ENCODE results near the gene RHBDL3. TPM values are rescaled to one million over a fixed set of nuclear protein-coding genes. Genes with fewer than 3 reads are reported as not detected.

Gene RHBDL3
- polyA plus RNA-seq, 1 donor from 2014 or later: 0.25 TPM

- H3F3A ChIP-seq (ENCODE audit: insufficient read depth, low read length, poor library complexity, severe bottlenecking): peaks cover 6% of the 10 kb centered on the region
- peaks cover 13% of the 10 kb centered on the region for H3K79me2 ChIP-seq (replicated peaks; ENCODE audit: insufficient read depth, low read length)
- H2AFZ ChIP-seq (ENCODE audit: low read depth, low read length): no peak overlapping the region
- no peaks in the 10 kb centered on the region for H3K9me3 ChIP-seq (ENCODE audit: low read length)
- no peak overlapping the region for H3K4me3 ChIP-seq (ENCODE audit: low read length)
- TF ChIP-seq RAD21 (conservative IDR thresholded peaks at IDR 0.05): no peak
- TF ChIP-seq TAF1 (IDR thresholded peaks at IDR 0.05; ENCODE audit: low read depth): no peak
- TF ChIP-seq EP300 (conservative IDR thresholded peaks at IDR 0.05; ENCODE audit: poor library complexity, severe bottlenecking): no peak
- no peak for TF ChIP-seq MXI1 (conservative IDR thresholded peaks at IDR 0.05; ENCODE audit: poor library complexity, severe bottlenecking)
- no peak for TF ChIP-seq POLR2AphosphoS5 (IDR thresholded peaks at IDR 0.05)
- TF ChIP-seq CTCF (IDR thresholded peaks at IDR 0.05; ENCODE audit: poor library complexity, severe bottlenecking): no peak
- no peak for TF ChIP-seq EZH2 (IDR thresholded peaks at IDR 0.05; ENCODE audit: borderline replicate concordance, insufficient read depth, low read length, poor library complexity, severe bottlenecking)
- no peak for TF ChIP-seq SMC3 (conservative IDR thresholded peaks at IDR 0.05; ENCODE audit: poor library complexity)
- no peak for TF ChIP-seq REST (IDR thresholded peaks at IDR 0.05; ENCODE audit: borderline replicate concordance)
- H4K20me1 ChIP-seq (ENCODE audit: insufficient read depth): no peaks in the 10 kb centered on the region
- no peaks in the 10 kb centered on the region for H3K27me3 ChIP-seq (ENCODE audit: insufficient read depth, low read depth, low read length)
- no peak overlapping the region for H3K4me2 ChIP-seq (ENCODE audit: low read length)
- no peaks in the 10 kb centered on the region for H3K9me2 ChIP-seq (ENCODE audit: insufficient read depth, low read length)
- H3K27ac ChIP-seq (ENCODE audit: low read length): no peak overlapping the region
- H3K36me3 ChIP-seq (ENCODE audit: insufficient read depth, low read length): no peaks in the 10 kb centered on the region
- H3K9ac ChIP-seq (ENCODE audit: low read length): no peak overlapping the region
Measured at GRCh38 chr17:32345951-32346600, 80.4 kb downstream of the RHBDL3 start.

GRCh38 chr17:32348483-32348800 is 82.8 kb downstream of the RHBDL3 start:
- Histone ChIP-seq H3K27me3 (ENCODE audit: insufficient read depth, low read depth, low read length) (no peaks in the 10 kb centered on the region), H3K9me2 (ENCODE audit: insufficient read depth, low read length) (no peaks in the 10 kb centered on the region), H3K9me3 (ENCODE audit: low read length) (no peaks in the 10 kb centered on the region), H3K4me3 (ENCODE audit: low read length) (no peak overlapping the region), H3F3A (ENCODE audit: insufficient read depth, low read length, poor library complexity, severe bottlenecking) (peaks cover 6% of the 10 kb centered on the region), H3K9ac (ENCODE audit: low read length) (no peak overlapping the region), H3K79me2 (replicated peaks; ENCODE audit: insufficient read depth, low read length) (peaks cover 36% of the 10 kb centered on the region), H3K36me3 (ENCODE audit: insufficient read depth, low read length) (no peaks in the 10 kb centered on the region), H3K4me2 (ENCODE audit: low read length) (no peak overlapping the region), H2AFZ (ENCODE audit: low read depth, low read length) (no peak overlapping the region), H3K27ac (ENCODE audit: low read length) (no peak overlapping the region), H4K20me1 (ENCODE audit: insufficient read depth) (no peaks in the 10 kb centered on the region)
- no peak for TF ChIP-seq RAD21 (conservative IDR thresholded peaks at IDR 0.05)
- no peak for TF ChIP-seq POLR2AphosphoS5 (IDR thresholded peaks at IDR 0.05)
- TF ChIP-seq CTCF (IDR thresholded peaks at IDR 0.05; ENCODE audit: poor library complexity, severe bottlenecking): no peak
- no peak for TF ChIP-seq SMC3 (conservative IDR thresholded peaks at IDR 0.05; ENCODE audit: poor library complexity)
